ENCODE results near the gene SNTG2.

SNTG2 gene

GRCh38 chr2:953975-954686 lies 3.5 kb downstream of the SNTG2 start:
- DNase-seq, result peak; percentile 25

DNA sequence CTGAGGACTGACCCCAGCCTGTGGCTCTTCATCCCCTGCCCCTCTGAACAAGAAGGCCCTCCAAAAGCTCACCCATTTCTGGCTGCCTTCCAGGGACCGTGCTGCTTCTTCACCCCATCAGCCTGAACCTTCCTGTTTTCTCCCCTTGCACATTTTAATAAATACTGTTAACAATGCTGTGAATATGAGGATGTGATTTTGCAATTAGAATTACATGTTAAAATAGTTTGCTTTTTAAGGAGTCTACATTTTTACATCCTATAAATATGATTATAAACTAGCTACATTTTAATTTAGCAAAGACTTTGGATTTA lies 4.0 kb downstream of the SNTG2 start:
- DNase-seq, result no peak

- DNase-seq, result no peak
Observed at GRCh38 chr2:955829-956731, 5.4 kb downstream of the SNTG2 start.

DNA sequence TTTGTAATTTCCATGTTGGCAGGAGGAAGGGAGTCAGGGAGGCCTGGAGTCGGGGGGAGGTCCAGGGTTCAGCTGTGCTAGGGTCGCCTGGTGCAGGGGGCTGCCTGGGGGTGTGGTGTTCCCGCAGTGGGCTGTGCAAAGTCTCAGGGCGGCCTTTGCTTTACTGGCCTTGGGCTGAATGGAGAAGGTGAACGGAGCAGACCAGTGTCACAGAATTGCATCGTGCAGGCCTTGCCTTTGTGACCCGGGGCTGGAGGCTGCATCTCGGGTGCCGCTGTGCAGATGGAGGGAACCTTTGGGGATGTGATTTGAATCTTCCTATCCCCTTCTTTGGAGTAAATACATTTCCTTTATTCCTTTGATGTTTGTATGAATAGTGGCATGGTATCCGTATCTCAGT lies 8.8 kb downstream of the SNTG2 start:
- no peak for DNase-seq

- DNase-seq, result no peak
Observed at GRCh38 chr2:960061-960736, 9.6 kb downstream of the SNTG2 start.

- DNase-seq, result no peak
Observed at GRCh38 chr2:961786-962185, 11.1 kb downstream of the SNTG2 start.

DNA sequence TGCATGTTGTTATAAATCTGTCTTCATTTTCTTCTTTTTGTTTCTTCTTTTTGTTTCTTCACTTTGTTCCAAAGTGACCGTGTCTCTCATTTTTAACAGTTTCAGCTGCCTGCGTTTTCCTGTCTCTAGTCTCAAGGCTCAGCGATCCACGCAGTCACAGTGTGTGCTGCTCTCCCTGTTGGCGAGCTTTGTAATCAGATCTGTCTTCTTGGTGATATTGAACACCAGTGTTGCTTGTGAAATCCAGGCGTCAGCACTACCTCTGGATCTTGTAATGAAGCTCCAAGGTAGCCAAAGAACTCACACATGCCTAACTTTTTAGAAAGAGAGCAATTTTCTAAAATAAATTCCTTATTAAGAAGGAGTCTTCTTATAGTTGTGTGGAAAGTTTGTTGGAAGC lies 13.2 kb downstream of the SNTG2 start:
- no peak for DNase-seq

DNA sequence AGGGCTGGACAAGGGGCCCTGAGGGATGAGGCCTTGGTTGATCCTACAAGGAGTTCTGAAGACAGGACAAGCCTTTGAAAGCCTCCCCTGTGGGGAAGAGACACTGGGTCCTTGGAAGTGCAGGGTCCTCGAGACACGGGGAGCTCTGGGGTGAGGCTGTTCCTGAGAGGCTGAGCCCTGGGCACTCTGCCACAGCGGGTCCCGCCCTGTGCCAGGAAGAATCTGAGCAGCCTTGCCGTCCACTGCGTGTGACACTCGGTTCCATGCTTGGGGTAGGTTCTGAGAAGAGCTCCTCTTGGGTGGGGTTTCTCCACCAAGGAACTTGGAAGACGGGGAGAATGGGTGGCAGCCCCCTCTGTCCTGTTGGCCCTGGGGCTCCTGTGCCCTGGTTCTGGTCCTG lies 13.9 kb downstream of the SNTG2 start:
- no peak for DNase-seq

DNA sequence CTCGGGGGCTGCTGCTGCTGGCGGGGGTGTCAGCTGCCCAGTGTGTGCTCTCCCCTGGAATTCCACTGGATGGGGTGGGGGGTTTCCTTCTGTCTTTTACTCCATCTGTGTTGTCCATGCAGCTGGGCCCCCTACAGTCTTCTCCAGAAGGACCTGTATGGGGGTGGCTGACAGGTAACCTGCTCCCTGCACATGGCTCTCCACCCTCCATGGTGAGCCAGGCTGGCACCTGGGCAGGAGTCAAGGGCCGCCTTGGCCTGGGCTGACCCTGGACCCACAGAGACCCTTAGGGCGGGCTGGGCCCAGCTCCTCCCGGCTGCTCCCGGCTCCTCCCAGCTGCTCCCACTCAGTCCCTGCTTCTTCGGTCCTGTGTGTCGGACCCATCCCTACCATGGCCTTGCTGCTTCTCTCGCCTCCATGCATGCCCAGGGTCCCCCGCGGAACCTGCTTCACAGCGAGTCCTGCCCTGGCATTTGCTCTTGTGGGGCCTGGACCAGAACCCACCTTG lies 15.0 kb downstream of the SNTG2 start:
- no peak for DNase-seq

DNA sequence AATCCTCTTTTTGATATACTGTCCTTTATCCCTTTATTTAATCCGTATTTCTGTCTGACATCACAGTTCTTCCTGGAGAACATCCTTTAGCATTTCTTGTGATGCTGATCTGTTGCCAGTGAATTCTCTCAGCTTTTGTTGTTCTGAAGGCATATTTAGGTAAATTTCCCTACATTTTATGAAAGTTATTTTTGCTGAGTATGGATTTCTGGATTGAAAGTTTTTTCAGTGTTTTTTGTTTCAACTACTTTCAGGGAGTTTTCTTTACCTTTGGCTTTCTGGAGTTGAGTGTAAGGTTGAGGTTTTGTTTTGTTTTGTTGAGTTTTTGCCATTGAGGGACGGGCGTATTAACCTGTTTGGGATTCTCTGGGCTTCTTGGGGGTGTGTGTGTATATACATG lies 22.5 kb downstream of the SNTG2 start:
- DNase-seq, result no peak

GRCh38 chr2:974054-974453 lies 23.4 kb downstream of the SNTG2 start:
- DNase-seq, result no peak

- DNase-seq, result peak; percentile 48
Observed at GRCh38 chr2:974502-974901, 23.9 kb downstream of the SNTG2 start.

GRCh38 chr2:975095-975494 lies 24.4 kb downstream of the SNTG2 start:
- no peak for DNase-seq

DNA sequence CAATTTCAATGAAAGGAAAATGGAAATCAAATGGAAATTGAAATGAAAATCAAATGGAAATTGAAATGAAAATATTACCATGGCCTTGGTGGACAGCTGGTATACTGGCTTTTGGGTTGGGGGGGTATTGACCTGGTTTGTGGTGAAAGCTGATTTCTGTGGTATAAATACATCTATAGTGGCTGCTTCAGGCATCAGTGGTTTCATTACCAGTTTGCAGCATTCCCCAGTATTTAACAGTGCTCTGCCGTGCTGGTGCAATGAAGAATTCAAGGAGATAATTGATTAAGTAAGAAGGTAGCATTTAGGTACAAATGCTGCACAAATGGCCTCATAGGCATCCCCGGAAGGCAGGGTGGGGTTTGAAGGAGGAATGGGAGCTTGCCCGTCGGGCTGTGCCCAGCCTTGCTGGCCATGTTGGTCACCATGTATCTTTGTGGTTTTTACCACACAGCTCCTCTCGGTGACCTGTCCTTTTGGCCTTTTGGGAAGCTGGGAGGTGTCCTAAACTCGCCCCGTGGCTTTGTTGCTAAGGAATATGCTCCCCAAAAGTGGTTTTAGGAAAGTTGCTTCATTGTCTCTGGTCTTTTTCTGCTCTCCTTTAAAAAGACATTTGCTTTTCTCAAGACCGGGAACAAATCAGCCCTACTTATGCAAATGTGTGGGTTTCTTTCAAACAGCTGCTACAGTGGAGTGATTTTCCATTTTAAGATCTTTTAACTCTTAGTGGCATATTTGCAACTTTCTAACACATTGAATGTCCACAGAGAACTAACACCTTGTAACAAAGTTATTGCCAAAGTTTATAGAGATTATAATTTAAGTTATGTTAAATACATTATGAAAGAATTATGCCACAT lies 28.6 kb downstream of the SNTG2 start:
- DNase-seq, result no peak

DNA sequence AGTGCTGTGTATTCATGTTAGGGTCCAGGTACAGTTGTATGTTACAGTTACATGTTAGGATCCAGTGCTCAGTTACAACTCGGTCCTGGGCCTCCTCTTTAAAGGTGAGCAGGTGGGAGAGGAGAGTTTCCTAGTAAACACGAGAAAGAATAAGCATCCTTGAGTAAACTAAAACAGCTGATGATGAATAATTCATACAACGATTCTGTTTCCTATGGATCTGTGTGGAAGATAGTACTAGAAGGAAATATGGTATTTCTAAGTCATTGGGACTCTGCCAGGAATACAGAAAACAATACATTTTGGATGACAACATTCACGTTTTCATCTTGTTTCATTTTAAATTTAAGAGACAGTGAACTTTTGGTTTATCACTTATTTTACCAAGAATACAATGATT lies 29.5 kb downstream of the SNTG2 start:
- DNase-seq, result no peak

DNA sequence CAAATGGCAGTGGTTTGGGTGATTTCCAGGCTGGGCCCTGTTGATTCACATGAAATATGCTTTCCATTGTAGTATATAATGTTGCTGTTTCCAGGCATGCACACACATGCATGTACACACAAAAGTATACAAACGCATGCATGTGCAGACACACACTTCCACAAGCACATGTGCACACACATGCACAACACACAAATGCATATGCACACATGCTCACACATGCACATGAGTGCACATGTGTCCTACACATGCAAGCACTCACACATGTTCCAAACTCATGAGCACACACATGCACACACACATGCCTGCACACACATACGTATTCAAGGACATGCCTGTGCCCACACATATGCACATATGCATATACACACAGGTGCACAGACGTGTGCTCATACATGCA lies 30.6 kb downstream of the SNTG2 start:
- no peak for DNase-seq

DNA sequence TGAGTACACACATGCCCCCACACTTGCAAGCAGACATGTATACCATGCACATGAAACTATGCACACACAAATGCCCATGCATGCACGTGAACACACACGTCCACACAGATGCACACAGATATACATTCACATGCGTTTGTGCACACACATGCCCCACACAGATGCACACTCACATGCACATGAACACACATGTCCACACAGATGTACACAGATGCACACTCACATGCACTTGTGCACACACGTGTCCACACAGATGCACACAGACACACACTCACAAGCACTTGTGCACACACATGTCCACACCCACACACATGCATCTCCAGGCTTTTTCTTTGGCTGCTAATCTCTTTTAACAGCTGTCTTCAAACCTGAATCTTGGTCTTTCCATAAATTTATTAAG lies 31.1 kb downstream of the SNTG2 start:
- no peak for DNase-seq

- DNase-seq, result no peak
Observed at GRCh38 chr2:985317-985898, 34.8 kb downstream of the SNTG2 start.

GRCh38 chr2:987789-988188 lies 37.1 kb downstream of the SNTG2 start:
- DNase-seq, result no peak

GRCh38 chr2:989781-990467 lies 39.3 kb downstream of the SNTG2 start:
- no peak for DNase-seq

- DNase-seq, result no peak
Observed at GRCh38 chr2:990970-991369, 40.3 kb downstream of the SNTG2 start.

DNA sequence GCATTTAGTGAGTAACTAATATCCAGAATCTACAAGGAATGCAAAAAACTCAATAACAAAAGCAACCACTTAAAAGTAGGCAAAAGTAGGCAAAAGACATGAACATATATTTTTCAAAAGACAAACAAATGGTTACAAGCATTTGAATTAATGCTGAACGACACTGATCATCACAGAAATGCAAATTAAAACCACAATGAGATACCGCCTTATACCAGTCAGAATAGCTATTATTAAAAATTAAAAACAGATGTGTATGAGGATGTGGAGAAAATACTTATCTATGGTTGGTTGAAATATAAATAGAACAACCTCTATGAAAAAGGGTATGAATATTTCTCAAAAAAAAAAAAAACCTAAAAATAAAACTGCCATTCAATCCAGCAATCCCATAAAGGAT lies 51.7 kb downstream of the SNTG2 start:
- DNase-seq, result peak; percentile 28

Data from fibroblast of skin of right biceps (primary cell).